Measurements from ENCODE around the gene CTSE. TPM values are rescaled to one million over a fixed set of nuclear protein-coding genes. Genes with fewer than 3 reads are reported as not detected.

CTSE gene
- total RNA-seq, 1 experiment from 2014 or later: 0.48 TPM

DNA sequence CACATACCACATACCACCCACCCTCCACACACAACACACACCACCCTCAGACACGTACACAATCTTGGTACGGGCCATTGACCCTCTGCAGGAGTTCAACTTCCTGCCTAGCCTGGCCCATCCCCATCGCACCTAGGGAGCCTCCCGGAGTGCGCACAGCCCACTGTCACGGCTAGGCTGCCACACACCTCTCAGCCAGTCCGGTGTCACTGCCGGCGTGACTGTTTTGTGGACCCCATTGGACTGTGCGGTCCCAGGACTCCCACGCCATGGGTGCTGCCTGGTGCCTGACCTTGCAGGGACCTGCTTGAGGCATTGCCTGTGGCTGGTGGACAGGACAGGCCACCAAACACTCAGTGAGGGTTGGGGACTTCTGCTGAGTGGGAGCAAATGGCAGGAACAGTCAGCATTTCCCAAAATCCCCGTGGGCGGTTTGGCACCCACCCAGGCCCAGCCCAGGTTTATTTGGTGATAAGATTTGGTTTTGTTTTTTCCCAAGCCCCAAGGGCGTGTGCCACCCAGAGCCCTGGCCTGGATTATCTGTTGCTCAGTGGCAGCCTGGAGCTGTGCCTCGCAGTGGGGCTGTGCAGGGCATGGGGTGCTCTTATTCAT lies 48.2 kb downstream of the CTSE start:
- Histone ChIP-seq H3K4me3 (ENCODE audit: low read depth, low read length) (no peak overlapping the region), H3K36me3 (ENCODE audit: control insufficient read depth, insufficient read depth, low read length) (no peaks in the 10 kb centered on the region), H3K27me3 (replicated peaks; ENCODE audit: control insufficient read depth, insufficient read depth, low read length) (no peaks in the 10 kb centered on the region), H3K9me3 (no peaks in the 10 kb centered on the region), H3K4me1 (0 out of 2 replicates have a peak, but pooled peaks cover 5% of the 10 kb centered on the region)
- DNase-seq: no peak
- peaks cover 26% of the 10 kb centered on the region for H3K9me3 Mint-ChIP-seq (ENCODE audit: unreplicated experiment)
- no peak overlapping the region for H3K27ac Mint-ChIP-seq (ENCODE audit: unreplicated experiment)
- peaks cover 3% of the 10 kb centered on the region for H3K27me3 Mint-ChIP-seq (ENCODE audit: insufficient read depth, unreplicated experiment)
- BruUV-seq (replicated peaks): no TSS peak
- ChIA-PET POLR2A (no interaction called here), CTCF (interaction anchor here (2.2 to 4.7 kb wide), 2 partner anchors 56 to 68 kb away, joined by 9 to 242 read pairs; no protein-coding TSS in a partner anchor)
- intact Hi-C loops (cut with micrococcal nuclease; ENCODE audit: unreplicated experiment): loop anchor here (5.0 kb wide), 1 partner anchor 318 kb away; no protein-coding TSS in a partner anchor
- no peaks in the 10 kb centered on the region for H3K4me1 Mint-ChIP-seq (ENCODE audit: low read depth, unreplicated experiment)
- H3K4me3 Mint-ChIP-seq (ENCODE audit: unreplicated experiment): no peak overlapping the region
- TF ChIP-seq, protein P1, sequence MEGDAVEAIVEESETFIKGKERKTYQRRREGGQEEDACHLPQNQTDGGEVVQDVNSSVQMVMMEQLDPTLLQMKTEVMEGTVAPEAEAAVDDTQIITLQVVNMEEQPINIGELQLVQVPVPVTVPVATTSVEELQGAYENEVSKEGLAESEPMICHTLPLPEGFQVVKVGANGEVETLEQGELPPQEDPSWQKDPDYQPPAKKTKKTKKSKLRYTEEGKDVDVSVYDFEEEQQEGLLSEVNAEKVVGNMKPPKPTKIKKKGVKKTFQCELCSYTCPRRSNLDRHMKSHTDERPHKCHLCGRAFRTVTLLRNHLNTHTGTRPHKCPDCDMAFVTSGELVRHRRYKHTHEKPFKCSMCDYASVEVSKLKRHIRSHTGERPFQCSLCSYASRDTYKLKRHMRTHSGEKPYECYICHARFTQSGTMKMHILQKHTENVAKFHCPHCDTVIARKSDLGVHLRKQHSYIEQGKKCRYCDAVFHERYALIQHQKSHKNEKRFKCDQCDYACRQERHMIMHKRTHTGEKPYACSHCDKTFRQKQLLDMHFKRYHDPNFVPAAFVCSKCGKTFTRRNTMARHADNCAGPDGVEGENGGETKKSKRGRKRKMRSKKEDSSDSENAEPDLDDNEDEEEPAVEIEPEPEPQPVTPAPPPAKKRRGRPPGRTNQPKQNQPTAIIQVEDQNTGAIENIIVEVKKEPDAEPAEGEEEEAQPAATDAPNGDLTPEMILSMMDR (IDR thresholded peaks at IDR 0.05; ENCODE audit: insufficient read depth in 1 of 2, low read depth in 1 of 2, low read length in 1 of 2, severe bottlenecking in 1 of 2, unreplicated experiment in 1 of 2): no peak
- no peaks in the 10 kb centered on the region for H3K36me3 Mint-ChIP-seq (ENCODE audit: insufficient read depth, unreplicated experiment)

DNA sequence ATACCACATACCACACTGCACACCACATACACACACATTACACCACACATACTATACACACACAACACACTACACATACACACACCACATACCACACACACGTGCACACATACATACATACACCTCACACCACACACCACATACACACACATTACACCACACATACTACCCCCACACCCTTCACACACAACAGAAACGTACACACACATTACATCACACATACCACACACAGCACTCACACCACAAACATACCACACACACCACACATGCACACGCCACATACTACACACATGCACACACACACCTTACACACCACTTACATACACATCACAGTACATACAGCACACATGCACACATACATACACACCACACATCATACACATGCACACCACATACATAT lies 49.0 kb downstream of the CTSE start:
- Mint-ChIP-seq H3K27ac (ENCODE audit: unreplicated experiment) (no peak overlapping the region), H3K27me3 (ENCODE audit: insufficient read depth, unreplicated experiment) (peaks cover 3% of the 10 kb centered on the region), H3K4me1 (ENCODE audit: low read depth, unreplicated experiment) (no peaks in the 10 kb centered on the region), H3K36me3 (ENCODE audit: insufficient read depth, unreplicated experiment) (no peaks in the 10 kb centered on the region), H3K9me3 (ENCODE audit: unreplicated experiment) (peaks cover 26% of the 10 kb centered on the region), H3K4me3 (ENCODE audit: unreplicated experiment) (no peak overlapping the region)
- intact Hi-C loops (cut with micrococcal nuclease; ENCODE audit: unreplicated experiment): loop anchor here (5.0 kb wide), 1 partner anchor 317 kb away; no protein-coding TSS in a partner anchor
- TF ChIP-seq, protein P1 (IDR thresholded peaks at IDR 0.05; ENCODE audit: insufficient read depth in 1 of 2, low read depth in 1 of 2, low read length in 1 of 2, severe bottlenecking in 1 of 2, unreplicated experiment in 1 of 2): no peak
- no peak overlapping the region for H3K4me3 ChIP-seq (ENCODE audit: low read depth, low read length)
- H3K27me3 ChIP-seq (replicated peaks; ENCODE audit: control insufficient read depth, insufficient read depth, low read length): no peaks in the 10 kb centered on the region
- 0 out of 2 replicates have a peak, but pooled peaks cover 5% of the 10 kb centered on the region for H3K4me1 ChIP-seq
- no peaks in the 10 kb centered on the region for H3K9me3 ChIP-seq
- no peaks in the 10 kb centered on the region for H3K36me3 ChIP-seq (ENCODE audit: control insufficient read depth, insufficient read depth, low read length)
- DNase-seq: no peak
- ChIA-PET CTCF (no interaction called here), POLR2A (no interaction called here)
- no TSS peak for BruUV-seq (replicated peaks)

DNA sequence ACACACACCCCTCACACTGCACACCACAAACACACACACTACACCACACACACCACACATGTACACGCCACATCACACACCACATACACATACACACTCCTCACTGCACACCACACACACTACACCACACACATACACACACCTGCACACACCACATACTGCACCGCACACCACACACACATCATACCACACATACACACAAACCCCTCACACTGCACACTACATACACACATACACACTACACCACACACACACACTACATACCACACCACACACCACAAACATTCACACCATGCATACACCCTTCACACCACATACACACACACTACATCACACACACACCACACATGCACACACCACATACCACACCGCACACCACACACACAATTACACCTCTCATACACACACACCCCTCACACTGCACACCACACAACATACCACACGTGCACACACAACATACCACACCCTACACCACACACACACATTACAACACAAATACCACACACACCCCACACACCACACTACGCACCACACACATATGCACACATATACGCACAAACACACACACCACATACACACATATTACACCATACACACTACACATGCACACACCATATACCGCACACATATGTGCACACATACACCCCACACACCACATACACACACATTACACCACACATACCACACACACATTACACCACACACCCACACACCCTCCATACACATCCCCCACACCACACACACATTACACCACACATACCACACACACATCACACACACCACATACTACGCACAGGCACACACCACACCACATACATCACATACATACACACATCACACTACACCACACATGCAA lies 50.1 kb downstream of the CTSE start:
- TF ChIP-seq, protein P1 (IDR thresholded peaks at IDR 0.05; ENCODE audit: insufficient read depth in 1 of 2, low read depth in 1 of 2, low read length in 1 of 2, severe bottlenecking in 1 of 2, unreplicated experiment in 1 of 2): no peak
- ChIA-PET CTCF (no interaction called here), POLR2A (no interaction called here)
- Histone ChIP-seq H3K9me3 (no peaks in the 10 kb centered on the region), H3K36me3 (ENCODE audit: control insufficient read depth, insufficient read depth, low read length) (no peaks in the 10 kb centered on the region), H3K4me1 (0 out of 2 replicates have a peak, but pooled peaks cover 5% of the 10 kb centered on the region), H3K27me3 (replicated peaks; ENCODE audit: control insufficient read depth, insufficient read depth, low read length) (no peaks in the 10 kb centered on the region), H3K4me3 (ENCODE audit: low read depth, low read length) (no peak overlapping the region)
- H3K36me3 Mint-ChIP-seq (ENCODE audit: insufficient read depth, unreplicated experiment): no peaks in the 10 kb centered on the region
- peaks cover 26% of the 10 kb centered on the region for H3K9me3 Mint-ChIP-seq (ENCODE audit: unreplicated experiment)
- no peak overlapping the region for H3K27ac Mint-ChIP-seq (ENCODE audit: unreplicated experiment)
- no peak overlapping the region for H3K4me3 Mint-ChIP-seq (ENCODE audit: unreplicated experiment)
- intact Hi-C loops (cut with micrococcal nuclease; ENCODE audit: unreplicated experiment): no loop called here
- no peak for DNase-seq
- no peaks in the 10 kb centered on the region for H3K4me1 Mint-ChIP-seq (ENCODE audit: low read depth, unreplicated experiment)
- no TSS peak for BruUV-seq (replicated peaks)
- H3K27me3 Mint-ChIP-seq (ENCODE audit: insufficient read depth, unreplicated experiment): peaks cover 3% of the 10 kb centered on the region

Data from Caco-2 (cell line).